H9 (cell line): ENCODE measurements around the gene LFNG. TPM values are rescaled to one million over a fixed set of nuclear protein-coding genes. Genes with fewer than 3 reads are reported as not detected.

ENCODE experiments used
- DNase-seq: peaks from one replicate; pipeline ENCODE4 v3.0.0-alpha.2; 2017
- H2AFZ ChIP-seq: one replicate; pipeline ENCODE4 v1.6.1; 2013; ENCODE audit warnings: mild to moderate bottlenecking, low read length, control low read depth, moderate library complexity
- H2AK5ac ChIP-seq: 2 replicates; pipeline ENCODE4 v1.6.1; 2013; ENCODE audit warnings: low read length, control low read depth, mixed read lengths; ENCODE audit not compliant: insufficient read length
- H2BK120ac ChIP-seq: one replicate; pipeline ENCODE4 v1.6.1; 2013; ENCODE audit warnings: low read depth, mild to moderate bottlenecking, low read length, control low read depth, inconsistent platforms; ENCODE audit not compliant: poor library complexity, severe bottlenecking
- H2BK12ac ChIP-seq: 2 replicates; pipeline ENCODE4 v1.6.1; 2013; ENCODE audit warnings: low read length, control low read depth, mixed read lengths, low read depth; ENCODE audit not compliant: insufficient read length
- H2BK15ac ChIP-seq: 2 replicates; pipeline ENCODE4 v1.6.1; 2013; ENCODE audit warnings: low read depth, low read length, control low read depth
- H2BK20ac ChIP-seq: one replicate; pipeline ENCODE4 v1.6.1; 2013; ENCODE audit warnings: low read depth, mild to moderate bottlenecking, low read length, control low read depth, inconsistent platforms; ENCODE audit not compliant: poor library complexity, severe bottlenecking
- H2BK5ac ChIP-seq: 2 replicates; pipeline ENCODE4 v1.6.1; 2013; ENCODE audit warnings: low read length, control low read depth, mixed read lengths; ENCODE audit not compliant: insufficient read length
- H3K14ac ChIP-seq: 2 replicates; pipeline ENCODE4 v1.6.1; 2013; ENCODE audit warnings: low read length, control low read depth; ENCODE audit not compliant: insufficient read depth
- H3K18ac ChIP-seq: 2 replicates; pipeline ENCODE4 v1.6.1; 2013; ENCODE audit warnings: low read depth, mild to moderate bottlenecking, mixed read lengths, low read length, control low read depth; ENCODE audit not compliant: insufficient read length
- H3K23ac ChIP-seq: 2 replicates; pipeline ENCODE4 v1.6.1; 2013; ENCODE audit warnings: low read length, control low read depth, mixed read lengths, low read depth; ENCODE audit not compliant: insufficient read length
- H3K23me2 ChIP-seq: 2 replicates; pipeline ENCODE4 v1.6.1; 2013; ENCODE audit warnings: low read depth, mild to moderate bottlenecking, mixed read lengths, low read length, control low read depth; ENCODE audit not compliant: insufficient read length, poor library complexity, severe bottlenecking
- H3K27ac ChIP-seq: 2 replicates; pipeline ENCODE4 v1.5.1; 2013; ENCODE audit warnings: low read length, control low read depth, mixed read lengths, low read depth; ENCODE audit not compliant: insufficient read length
- H3K27me3 ChIP-seq: 2 replicates; pipeline ENCODE4 v1.6.1; 2013; ENCODE audit warnings: low read length, control low read depth, inconsistent platforms; ENCODE audit not compliant: insufficient read depth
- H3K4ac ChIP-seq: 2 replicates; pipeline ENCODE4 v1.6.1; 2013; ENCODE audit warnings: low read depth, mild to moderate bottlenecking, control low read depth, inconsistent platforms, low read length, moderate library complexity
- H3K4me1 ChIP-seq: 2 replicates; pipeline ENCODE4 v1.6.1; 2013; ENCODE audit warnings: low read length, control low read depth, inconsistent platforms; ENCODE audit not compliant: insufficient read depth
- H3K4me2 ChIP-seq: 2 replicates; pipeline ENCODE4 v1.6.1; 2013; ENCODE audit warnings: low read length, control low read depth, mixed read lengths; ENCODE audit not compliant: insufficient read length, insufficient read depth
- H3K56ac ChIP-seq: 2 replicates; pipeline ENCODE4 v1.6.1; 2013; ENCODE audit warnings: low read depth, mild to moderate bottlenecking, mixed read lengths, low read length, control low read depth; ENCODE audit not compliant: insufficient read length
- H3K79me1 ChIP-seq: 2 replicates; pipeline ENCODE4 v1.6.1; 2013; ENCODE audit warnings: low read depth, mild to moderate bottlenecking, moderate library complexity, low read length, control low read depth, inconsistent platforms; ENCODE audit not compliant: insufficient read depth, poor library complexity, severe bottlenecking
- H3K79me2 ChIP-seq: 2 replicates; pipeline ENCODE4 v1.6.1; 2013; ENCODE audit warnings: low read length, control low read depth, inconsistent platforms; ENCODE audit not compliant: insufficient read depth
- H3K9ac ChIP-seq: 2 replicates; pipeline ENCODE4 v1.6.1; 2013; ENCODE audit warnings: low read length, control low read depth, mixed read lengths; ENCODE audit not compliant: insufficient read length; ENCODE audit errors: extremely low read depth
- H3K9me3 ChIP-seq: one replicate; pipeline ENCODE4 v1.6.1; 2013; ENCODE audit warnings: low read depth, low read length, inconsistent platforms; ENCODE audit not compliant: control insufficient read depth
- H3T11ph ChIP-seq: one replicate; pipeline ENCODE4 v1.6.1; 2013; ENCODE audit warnings: mild to moderate bottlenecking, low read length, control low read depth, inconsistent platforms
- H4K20me1 ChIP-seq: one replicate; pipeline ENCODE4 v1.6.1; 2013; ENCODE audit not compliant: control insufficient read depth, insufficient read length, insufficient read depth
- H4K5ac ChIP-seq: 2 replicates; pipeline ENCODE4 v1.6.1; 2013; ENCODE audit warnings: low read depth, mild to moderate bottlenecking, mixed read lengths, low read length, control low read depth; ENCODE audit not compliant: insufficient read length
- H4K8ac ChIP-seq: replicated peaks from 2 replicates; pipeline ENCODE4 v1.6.1; 2013; ENCODE audit warnings: low read length, control low read depth, mixed read lengths, low read depth; ENCODE audit not compliant: insufficient read length
- H4K91ac ChIP-seq: 2 replicates; pipeline ENCODE4 v1.6.1; 2013; ENCODE audit warnings: low read depth, mild to moderate bottlenecking, moderate library complexity, mixed read lengths, low read length, control low read depth; ENCODE audit not compliant: insufficient read length
- H3K27ac Mint-ChIP-seq, 3 experiments: 2 replicates in 2 of 3; 3 replicates in 1 of 3; pipeline ENCODE4 v1.8.0; 2020 to 2021; ENCODE audit warnings: mixed read lengths in 3 of 3, mild to moderate bottlenecking in 1 of 3, moderate library complexity in 1 of 3
- H3K27me3 Mint-ChIP-seq: 2 replicates; pipeline ENCODE4 v1.8.0; 2021; ENCODE audit warnings: low read depth, mild to moderate bottlenecking, moderate library complexity, mixed read lengths
- H3K36me3 Mint-ChIP-seq, 3 experiments: 2 replicates in 2 of 3; 3 replicates in 1 of 3; pipeline ENCODE4 v1.8.0; 2020 to 2021; ENCODE audit warnings: low read depth in 3 of 3, mixed read lengths in 3 of 3; ENCODE audit not compliant: insufficient read depth in 1 of 3
- H3K4me1 Mint-ChIP-seq, 2 experiments: 2 replicates each; pipeline ENCODE4 v1.8.0; 2020; ENCODE audit warnings: mixed read lengths in 2 of 2
- H3K4me3 Mint-ChIP-seq, 2 experiments: 2 replicates in 1 of 2; 3 replicates in 1 of 2; pipeline ENCODE4 v1.8.0; 2020 to 2021; ENCODE audit warnings: mild to moderate bottlenecking in 2 of 2, mixed read lengths in 2 of 2, moderate library complexity in 1 of 2
- H3K9me3 Mint-ChIP-seq, 2 experiments: 2 replicates in 1 of 2; 3 replicates in 1 of 2; pipeline ENCODE4 v1.8.0; 2020; ENCODE audit warnings: mild to moderate bottlenecking in 2 of 2, mixed read lengths in 2 of 2, moderate library complexity in 1 of 2
- CTCF ChIP-seq: fragments of 200-600 bp; sonication (generic); conservative IDR thresholded peaks from 3 replicates; pipeline ENCODE4 v1.8.0; 2021; ENCODE audit warnings: antibody characterized with exemption, mild to moderate bottlenecking
- WGBS: extraction: QIAGEN DNeasy Blood & Tissue Kit; methylation state at CpG from one replicate; pipeline ENCODE4 v1.1.7; 2013; ENCODE audit warnings: missing lambda C conversion rate, low lambda C conversion rate, mixed read lengths; ENCODE audit not compliant: insufficient read length; ENCODE audit errors: extremely low coverage; 5-methylcytosine and 5-hydroxymethylcytosine counted together
- total RNA-seq: library from RNA; stranded (reverse); gene quantifications from 2 replicates; pipeline ENCODE4 v1.2.1, GENCODE V29; 2021

LFNG gene
- total RNA-seq, 1 experiment from 2014 or later = 52.9 TPM

GRCh38 chr7:2523941-2524807 is 4.6 kb downstream of the LFNG start:
- Mint-ChIP-seq H3K36me3 (peaks cover 0 to 31% (median 31%) of the 10 kb centered on the region in 3 experiments; a peak in 6 of 7 replicates), H3K4me1 (peaks cover 39 to 56% of the 10 kb centered on the region in 2 experiments), H3K4me3 (peak overlapping the region in 1 of 2 experiments; percentile 40; a peak in 2 of 5 replicates), H3K27me3 (peaks cover 7% of the 10 kb centered on the region), H3K27ac (peak overlapping the region in 1 of 3 experiments; percentile 79; a peak in 4 of 7 replicates), H3K9me3 (no peaks in the 10 kb centered on the region)
- H2AFZ ChIP-seq = no peak overlapping the region
- H3T11ph ChIP-seq = no peak overlapping the region
- no peak overlapping the region for H4K5ac ChIP-seq
- H3K9me3 ChIP-seq = no peaks in the 10 kb centered on the region
- H4K20me1 ChIP-seq = no peaks in the 10 kb centered on the region
- no peak overlapping the region for H2BK5ac ChIP-seq
- no peaks in the 10 kb centered on the region; the same call in 1 of the 2 replicates for H3K4me1 ChIP-seq
- H3K4me2 ChIP-seq = peak overlapping the region; percentile 13
- no peak overlapping the region for H2BK15ac ChIP-seq
- H2AK5ac ChIP-seq = no peak overlapping the region
- H3K79me1 ChIP-seq = no peaks in the 10 kb centered on the region
- no peaks in the 10 kb centered on the region; the same call in 1 of the 2 replicates for H3K79me2 ChIP-seq
- H3K9ac ChIP-seq = no peak overlapping the region
- H3K27ac ChIP-seq = no peak overlapping the region
- peak overlapping the region; percentile 44 for H3K14ac ChIP-seq
- H3K56ac ChIP-seq = no peak overlapping the region
- peak; percentile 79 for DNase-seq
- H4K91ac ChIP-seq = no peak overlapping the region
- H2BK20ac ChIP-seq = no peak overlapping the region
- H4K8ac ChIP-seq = no peak overlapping the region
- H3K27me3 ChIP-seq = no peaks in the 10 kb centered on the region; the same call in 1 of the 2 replicates
- no peak overlapping the region for H2BK120ac ChIP-seq
- WGBS = no CpG with 5 or more reads among the region's 51 CpGs
- H3K18ac ChIP-seq = peak overlapping the region; percentile 78
- H3K23me2 ChIP-seq = peaks cover 9% of the 10 kb centered on the region
- H2BK12ac ChIP-seq = no peak overlapping the region
- no peak overlapping the region; the same call in 1 of the 2 replicates for H3K4ac ChIP-seq
- no peak overlapping the region for H3K23ac ChIP-seq
- no peak for TF ChIP-seq CTCF
